HG02571 (cell line): ENCODE measurements around the gene VIPR2.
"Not testable (repeated sequence)": the region's sequence is repeated elsewhere in the genome, so short reads cannot be mapped to it uniquely, and the experiment has no call there.

Experiments
- ATAC-seq: cut with Tn5 transposase; IDR thresholded peaks from one replicate; pipeline ENCODE4 v1.9.1; 2021; ENCODE audit warnings: mild to moderate bottlenecking, moderate library complexity; ENCODE audit not compliant: unreplicated experiment

The VIPR2 gene

DNA sequence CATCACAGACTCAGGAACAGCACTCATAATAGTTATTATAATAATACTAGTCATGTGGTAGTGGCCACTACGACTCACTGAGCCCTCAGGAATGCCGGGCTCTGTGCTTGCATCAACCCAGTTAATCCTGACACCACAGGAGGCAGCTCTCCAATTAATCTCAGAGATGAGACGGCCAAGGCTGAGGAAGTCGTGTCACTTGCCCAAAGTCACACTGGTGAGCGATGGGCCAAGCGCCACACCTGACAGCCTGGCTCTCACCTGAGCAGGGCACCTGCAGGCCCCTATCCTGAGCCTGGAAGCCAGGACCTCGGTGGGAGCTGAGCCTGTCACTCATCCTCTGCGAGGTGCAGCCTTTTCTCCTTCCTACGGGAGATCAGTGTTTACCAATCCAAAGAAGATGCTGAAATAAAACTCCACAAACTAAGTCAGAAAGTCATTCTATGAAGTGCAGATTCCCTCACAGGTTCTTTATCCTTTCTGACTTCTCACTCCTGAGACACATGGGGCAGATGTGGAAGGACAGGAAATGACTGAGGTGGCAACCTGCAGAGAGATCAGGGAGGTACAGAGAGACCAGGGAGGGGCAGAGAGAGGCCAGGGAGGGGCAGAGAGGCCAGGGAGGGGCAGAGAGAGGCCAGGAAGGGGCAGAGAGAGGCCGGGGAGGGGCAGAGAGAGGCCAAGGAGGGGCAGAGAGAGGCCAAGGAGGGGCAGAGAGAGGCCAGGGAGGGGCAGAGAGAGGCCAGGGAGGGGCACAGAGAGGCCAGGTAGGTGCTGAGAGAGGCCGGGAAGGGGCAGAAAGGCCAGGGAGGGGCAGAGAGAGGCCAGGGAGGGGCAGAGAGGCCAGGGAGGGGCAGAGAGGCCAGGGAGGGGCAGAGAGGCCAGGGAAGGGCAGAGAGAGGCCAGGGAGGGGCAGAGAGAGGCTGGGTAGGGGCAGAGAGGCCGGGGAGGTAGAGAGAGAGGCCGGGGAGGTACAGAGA lies 38.5 kb downstream of the VIPR2 start:
- no peak for ATAC-seq

DNA sequence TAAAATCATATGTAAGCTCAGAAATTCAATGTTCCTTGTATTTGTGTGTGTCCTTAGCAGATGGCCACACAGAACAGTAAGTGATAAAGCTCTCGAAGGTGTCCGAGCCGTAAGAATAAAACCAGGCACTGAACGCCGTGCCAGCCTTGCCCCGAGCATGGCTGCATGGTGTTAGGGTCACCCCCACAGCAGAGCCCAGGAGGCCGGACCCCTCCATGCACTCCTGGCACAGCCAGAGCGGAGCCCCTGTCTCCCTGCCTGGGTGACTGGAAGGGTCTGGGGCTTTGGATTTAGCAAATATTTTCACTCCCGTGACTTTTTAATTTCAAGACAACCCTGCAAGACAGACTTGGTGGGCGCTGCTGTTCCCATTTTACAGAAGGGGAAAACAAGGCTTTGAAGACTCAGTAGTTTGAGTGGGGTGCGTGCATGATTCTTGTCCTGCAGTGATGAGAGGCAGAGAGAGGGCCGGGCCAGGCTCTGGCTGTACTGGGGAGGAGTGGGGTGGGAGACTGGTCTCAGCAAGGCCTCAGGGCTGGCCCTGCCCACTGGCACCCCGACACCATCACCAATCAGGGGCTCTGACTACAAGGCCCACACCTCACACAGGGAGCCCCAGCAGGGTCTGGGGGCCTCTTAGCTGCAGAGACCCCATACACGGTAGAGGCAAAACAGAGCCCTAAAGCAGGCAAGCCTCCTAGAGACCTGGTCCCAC lies 39.4 kb downstream of the VIPR2 start:
- no peak for ATAC-seq

DNA sequence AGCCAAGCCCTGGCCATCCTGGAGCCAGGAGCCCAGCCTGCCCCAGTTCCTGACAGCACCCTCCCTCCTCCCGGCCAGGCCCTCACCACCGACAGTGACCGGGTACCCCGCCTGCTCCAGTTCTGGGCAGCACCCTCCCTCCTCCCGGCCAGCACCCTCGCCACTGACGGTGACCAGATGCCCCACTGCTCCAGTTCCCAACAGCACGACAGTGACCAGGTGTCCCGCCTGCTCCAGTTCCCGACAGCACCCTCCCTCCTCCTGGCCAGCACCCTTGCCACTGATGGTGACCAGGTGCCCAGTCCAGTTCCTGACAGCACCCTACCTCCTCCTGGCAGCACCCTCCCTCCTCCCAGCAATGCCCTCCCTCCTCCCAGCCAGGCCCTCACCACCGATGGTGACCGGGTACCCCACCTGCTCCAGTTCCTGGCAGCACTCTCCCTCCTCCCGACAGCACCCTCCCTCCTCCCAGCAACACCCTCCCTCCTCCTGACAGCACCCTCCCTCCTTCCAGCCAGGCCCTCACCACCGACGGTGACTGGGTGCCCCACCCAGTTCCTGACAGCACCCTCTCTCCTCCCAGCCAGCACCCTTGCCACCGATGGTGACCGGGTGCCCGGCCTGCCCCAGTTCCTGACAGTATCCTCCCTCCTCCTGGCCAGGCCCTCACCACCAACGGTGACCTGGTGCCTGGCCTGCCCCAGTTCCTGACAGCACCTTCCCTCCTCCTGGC lies 40.3 kb downstream of the VIPR2 start:
- no peak for ATAC-seq

DNA sequence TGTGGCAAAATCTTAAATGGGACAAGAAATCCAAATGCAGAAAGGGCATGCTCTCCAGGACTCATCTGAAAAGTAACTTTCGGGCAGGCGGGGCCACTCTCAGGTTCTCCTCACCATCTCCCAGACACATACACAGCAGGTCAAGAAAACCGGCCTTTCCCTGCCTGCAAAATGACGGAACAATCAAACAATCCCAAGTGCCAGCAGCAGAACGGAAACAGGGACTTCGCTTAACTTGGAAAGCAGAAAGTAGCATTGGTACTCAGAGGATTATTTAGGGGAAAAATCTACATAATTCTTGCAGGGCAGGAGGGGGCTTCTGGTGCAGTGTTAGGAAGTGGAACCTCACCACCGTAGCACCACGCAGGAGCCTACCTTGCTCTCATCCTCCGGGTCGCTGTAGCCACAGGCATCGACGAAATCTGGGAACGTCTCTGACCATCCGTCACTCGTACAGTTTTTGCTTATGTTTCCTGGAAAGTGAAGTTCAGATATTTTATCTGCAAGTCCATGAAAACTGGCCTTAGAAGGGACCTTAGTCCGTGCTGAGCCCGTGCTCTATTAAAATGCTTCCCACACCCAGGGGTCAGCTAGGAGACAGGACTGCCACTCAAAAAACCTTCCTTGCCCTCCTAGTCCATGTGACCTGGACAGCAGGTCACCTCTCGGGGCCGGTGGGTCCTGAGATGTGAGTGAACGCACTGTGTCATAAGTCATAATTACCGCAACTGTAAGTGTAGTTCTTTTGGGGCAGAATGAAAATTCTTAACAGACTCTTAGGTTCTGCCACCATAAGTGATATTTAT lies 41.1 kb downstream of the VIPR2 start:
- ATAC-seq: no peak

DNA sequence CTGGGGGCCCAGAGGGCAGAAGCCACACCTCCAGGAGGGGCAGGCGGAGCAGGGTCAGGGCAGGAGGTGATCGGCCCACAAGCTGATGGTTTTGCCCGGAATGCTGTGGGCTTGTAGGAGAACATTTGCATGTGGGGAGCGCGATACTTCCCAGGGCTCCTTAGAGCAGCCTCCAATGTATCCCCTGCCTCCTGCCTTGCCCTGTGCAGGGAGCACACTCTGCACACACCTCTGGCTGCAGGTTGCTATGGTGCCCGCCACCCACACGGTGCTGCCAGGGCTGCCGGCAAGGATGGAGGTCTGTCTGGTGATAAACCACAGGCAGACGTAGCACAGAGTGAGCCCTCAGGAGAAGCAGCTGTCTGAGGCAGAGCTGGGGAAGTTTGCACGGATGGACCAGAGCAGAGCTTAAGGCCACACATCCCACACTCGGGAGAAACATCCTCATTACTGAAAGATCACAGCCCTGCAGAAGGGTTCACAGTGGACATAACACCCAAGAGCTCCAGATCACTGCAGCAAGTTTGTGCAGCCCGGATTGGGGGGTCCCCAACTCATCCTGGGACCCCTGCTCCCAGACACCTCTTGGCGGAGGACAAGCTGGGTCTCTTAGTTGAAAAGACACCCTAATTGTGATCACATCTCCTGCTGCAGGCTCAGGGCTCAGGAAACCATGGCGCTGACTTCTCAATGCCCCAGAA lies 41.8 kb downstream of the VIPR2 start:
- ATAC-seq: no peak

DNA sequence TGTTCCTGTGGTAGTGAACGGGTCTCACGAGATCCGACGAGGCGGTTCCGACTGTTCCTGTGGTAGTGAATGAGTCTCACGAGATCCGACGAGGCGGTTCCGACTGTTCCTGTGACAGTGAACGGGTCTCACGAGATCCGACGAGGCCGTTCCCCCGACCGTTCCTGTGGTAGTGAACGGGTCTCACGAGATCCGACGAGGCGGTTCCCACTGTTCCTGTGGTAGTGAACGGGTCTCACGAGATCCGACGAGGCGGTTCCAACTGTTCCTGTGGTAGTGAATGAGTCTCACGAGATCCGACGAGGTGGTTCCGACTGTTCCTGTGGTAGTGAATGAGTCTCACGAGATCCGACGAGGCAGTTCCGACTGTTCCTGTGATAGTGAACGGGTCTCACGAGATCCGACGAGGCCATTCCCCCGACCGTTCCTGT lies 43.0 kb downstream of the VIPR2 start:
- not testable (repeated sequence) for ATAC-seq

DNA sequence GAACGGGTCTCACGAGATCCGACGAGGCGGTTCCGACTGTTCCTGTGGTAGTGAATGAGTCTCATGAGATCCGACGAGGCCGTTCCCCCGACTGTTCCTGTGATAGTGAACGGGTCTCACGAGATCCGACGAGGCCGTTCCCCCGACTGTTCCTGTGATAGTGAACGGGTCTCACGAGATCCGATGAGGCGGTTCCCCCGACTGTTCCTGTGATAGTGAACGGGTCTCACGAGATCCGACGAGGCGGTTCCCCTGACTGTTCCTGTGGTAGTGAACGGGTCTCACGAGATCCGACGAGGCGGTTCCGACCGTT lies 43.6 kb downstream of the VIPR2 start:
- ATAC-seq: not testable (repeated sequence)

DNA sequence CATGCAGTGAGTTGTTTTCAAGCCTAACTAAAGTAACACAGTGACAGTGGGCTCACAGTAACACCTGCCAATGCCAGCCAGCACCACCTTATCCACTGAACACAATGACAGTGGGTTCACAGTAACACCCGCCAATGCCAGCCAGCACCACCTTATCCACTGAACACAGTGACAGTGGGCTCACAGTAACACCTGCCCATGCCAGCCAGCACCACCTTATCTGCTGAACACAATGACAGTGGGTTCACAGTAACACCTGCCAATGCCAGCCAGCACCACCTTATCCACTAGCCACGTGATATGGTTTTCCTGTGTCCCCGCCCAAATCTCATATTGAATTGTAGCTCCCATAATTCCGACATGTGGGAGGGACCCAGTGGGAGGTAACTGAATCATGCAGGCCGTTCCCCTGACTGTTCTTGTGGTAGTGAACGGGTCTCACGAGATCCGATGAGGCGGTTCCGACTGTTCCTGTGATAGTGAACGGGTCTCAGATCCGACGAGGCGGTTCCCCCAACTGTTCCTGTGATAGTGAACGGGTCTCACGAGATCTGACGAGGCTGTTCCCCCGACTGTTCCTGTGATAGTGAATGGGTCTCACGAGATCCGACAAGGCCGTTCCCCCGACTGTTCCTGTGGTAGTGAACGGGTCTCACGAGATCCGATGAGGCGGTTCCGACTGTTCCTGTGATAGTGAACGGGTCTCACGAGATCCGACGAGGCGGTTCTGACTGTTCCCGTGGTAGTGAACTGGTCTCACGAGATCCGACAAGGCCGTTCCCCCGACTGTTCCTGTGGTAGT lies 44.2 kb downstream of the VIPR2 start:
- not testable (repeated sequence) for ATAC-seq

DNA sequence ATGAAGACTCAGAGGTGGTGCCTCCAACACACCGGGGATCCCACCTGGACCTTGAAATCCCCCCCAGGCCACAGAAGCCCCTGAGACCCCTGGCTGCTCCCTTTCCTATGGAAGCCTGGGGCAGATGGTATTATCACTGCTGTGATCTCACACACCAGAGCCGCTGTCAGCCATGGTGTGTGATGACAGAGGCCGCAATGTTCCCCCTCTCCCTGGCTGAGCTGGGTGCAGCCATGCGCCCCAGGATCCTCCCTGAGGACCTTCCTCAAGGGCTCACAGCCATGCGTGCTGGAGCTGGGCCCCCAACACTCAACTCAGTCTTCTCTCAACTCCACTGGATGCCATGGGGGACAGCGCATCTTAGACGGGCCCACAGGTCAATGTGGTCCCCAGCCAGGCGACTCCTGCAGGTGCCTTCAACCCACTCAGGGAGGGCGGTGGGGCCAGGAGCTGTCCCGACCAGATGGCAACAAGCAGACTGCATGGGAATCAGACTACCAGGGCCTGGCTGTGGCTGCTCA lies 44.9 kb downstream of the VIPR2 start:
- ATAC-seq: no peak

DNA sequence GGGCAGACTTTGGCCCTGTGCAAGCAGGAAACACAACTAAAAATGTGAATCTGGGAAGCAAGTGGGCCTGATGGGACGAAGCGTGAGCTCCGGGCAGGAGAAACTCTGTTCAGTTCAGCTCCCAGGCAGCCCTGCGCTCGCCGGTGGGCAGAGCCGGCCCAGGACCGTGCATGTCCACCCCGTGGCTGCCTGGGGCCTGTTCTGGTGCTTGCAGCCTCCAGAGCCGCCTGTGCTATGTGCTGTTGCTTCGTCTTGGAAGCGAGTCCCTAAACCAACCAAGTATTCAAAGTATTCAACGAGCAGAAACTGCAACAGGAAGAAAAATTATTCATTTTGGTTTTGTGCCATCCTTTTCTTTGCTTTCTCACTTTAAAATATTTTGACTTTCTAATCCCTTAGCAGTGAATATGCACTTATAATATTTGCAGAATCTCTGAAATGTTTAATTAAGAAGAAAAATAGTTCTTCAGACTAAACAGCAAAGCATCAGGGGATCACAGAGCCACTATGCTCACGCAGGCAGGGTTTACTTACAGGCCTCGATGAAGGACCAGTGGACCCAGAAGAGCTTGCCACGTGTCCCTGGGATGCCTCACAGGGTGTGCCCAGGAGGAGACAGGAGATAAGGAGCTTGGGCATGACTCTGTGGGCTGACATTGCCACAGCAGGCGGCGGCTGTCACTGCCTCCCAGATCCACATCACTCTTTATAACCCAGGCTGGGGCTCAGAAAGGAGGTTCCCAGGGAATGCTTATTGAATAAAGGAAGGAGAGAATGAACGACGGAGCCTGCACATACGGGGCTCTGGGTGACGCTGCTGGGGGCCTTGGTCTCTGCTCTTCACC lies 45.6 kb downstream of the VIPR2 start:
- no peak for ATAC-seq

DNA sequence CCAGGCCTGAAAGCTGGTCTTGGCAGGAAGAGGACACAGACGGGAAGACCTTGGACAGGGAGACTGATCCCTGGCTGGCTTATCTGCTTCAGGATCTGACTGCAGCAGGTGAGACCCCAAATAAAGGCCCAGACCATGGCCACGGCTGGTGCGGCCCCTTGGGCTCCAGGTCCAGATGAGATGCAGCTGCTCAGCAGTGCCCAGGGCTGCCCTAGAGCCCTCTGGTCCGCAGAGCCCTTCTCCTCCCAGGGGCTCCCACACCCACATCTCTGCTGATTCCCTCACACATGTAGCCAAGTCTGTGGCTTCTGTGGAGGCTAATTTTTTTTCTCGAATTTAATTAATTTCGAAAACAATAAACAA lies 46.3 kb downstream of the VIPR2 start:
- no peak for ATAC-seq

DNA sequence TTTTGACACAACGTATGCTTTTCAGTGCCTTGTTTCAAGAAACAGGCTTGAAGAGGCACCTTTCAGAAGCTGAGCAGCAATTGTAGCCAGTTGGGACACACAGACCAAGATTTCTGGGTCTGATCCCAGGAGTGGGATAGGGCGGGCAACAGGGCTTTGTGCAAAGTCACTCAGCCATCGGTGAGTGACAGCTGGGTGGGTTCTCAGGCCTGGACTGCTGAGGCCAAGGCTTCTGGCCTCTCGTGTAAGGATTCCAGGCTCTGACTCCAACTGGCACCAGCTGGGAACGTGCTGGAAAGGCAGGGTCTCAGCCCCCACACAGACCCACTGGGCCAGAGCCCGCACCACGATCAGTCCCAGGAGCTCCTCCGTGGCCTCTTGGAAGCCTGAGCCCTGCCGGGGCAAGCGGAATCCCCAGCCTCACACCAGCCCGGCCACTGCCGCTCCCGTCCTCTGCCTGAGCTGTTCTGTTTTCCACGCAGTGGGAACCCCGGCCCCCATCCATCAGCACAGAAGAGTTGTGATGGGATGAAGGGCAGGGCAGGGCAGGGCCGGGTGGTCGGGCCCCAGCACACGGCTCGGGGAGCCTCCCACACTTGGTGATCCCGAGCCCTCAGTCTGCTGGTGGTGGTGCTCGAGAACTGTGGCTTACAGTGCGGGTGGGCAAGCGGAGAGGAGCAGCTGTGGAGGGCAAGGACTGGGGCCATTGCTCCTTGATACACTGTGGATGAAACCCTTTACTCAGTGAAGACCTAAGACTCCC lies 46.8 kb downstream of the VIPR2 start:
- ATAC-seq: no peak

DNA sequence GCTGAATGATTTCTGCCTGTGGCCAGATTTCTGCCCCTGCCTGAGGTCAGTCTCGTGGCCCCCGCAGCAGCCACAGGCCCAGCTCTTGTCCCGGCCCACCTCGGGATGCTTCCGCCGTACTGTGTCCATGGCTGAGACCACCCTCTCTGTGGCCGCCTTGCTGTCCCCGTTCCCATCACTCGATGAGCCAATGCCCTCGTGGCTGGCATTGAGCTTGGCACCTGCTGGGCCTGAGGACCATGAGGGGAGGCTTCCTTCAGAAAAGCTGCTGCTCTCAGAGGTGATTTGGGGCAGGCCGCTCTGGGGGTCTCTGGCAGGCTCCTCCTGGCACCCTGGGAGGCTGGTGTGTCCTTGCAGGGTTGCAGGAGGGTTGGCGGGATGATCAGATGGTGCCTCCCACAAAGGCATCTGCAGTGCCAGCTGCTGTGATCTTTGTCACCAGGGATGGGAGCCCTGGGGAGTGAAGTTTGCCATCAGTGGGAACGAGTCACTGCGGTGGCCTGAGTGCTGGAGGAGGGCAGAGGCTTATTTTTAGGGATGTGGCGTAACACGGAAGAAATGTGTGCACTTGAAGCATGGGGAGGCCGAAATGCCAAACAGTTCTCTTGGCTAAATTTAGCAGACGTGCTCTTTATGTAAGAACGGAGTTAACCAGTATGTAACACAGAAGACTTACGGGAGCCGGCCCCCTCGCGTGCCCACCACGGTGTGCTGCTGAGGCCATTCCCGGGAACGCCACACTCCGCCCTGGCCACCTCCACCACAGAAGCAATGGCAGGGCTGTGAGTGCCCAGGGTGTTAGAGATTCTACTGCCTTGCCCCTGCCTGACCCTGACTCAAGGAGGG lies 47.7 kb downstream of the VIPR2 start:
- no peak for ATAC-seq

DNA sequence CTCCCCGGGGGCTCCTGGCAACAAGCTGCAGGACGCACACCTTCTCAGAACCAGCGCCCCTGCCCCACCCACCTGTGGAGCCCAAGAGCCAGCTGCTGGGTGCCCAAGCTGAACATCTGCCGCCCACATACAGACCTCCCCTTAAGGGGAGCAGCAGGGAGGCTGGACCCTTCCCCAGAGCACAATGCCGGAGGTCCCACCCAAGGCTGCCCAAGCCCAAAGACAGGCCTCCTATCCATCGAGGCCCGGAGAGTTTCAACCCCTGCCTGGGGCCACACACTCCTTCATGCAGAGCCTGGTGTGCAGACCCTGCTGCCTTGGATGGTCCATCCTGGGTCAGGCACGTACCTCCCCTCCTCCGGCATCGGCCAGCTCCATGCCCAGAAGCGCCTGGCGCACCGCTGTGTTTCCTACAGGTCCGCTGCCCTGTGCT lies 48.7 kb downstream of the VIPR2 start:
- no peak for ATAC-seq

DNA sequence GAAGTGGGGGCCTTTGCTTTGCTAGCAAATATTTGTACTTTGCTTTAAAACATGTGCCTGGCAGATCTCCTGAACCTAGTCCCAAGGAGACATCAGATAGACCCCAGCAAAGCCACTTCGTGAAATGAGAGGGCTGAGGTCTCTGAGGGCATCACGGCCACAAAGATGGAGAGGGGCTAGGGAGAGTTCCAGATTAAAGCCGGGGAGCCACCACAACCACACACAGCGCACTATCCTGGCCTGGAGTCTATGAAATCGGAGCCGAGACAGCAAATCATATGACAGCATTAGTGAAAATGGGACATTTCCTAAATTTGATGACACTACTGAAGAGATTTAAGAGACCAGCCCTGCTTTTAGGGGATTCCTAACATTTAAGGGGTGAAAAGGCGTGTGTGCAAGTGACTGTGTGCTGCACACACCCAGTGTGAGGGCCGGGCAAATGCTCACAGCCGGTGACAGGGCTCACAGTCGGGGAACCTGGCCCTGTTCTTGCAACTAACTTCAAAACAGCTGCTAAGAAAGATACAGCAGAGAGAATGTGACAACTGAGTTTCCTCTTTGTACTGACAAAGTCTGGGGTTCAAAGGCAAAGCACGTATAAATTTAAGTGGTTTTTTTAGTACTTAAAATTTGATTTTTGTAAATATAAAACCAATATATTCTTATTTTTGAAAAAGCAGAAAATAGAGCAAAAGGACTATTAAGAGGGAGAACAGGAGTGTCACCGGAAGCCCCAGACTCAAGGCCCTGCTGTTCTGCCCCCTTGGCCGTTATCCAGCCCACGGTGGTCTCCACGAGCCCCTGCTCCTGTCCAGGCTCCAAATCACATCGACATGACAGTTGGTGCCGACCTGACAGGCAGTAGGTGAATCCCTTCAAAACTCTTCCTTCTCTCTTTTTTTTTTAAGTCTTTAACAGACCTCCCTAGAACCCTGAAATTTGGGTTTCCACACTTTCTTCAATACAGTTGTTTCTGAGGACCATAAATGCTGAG lies 49.5 kb downstream of the VIPR2 start:
- no peak for ATAC-seq
